OCI-M1 (cell line): ENCODE data around the gene WNT4.
A peak's percentile ranks its signal among the peaks of the same experiment; 100 is the strongest.

Source experiments
- DNase-seq: peaks from one replicate; lab custom pipeline; 2025; lab: John Stamatoyannopoulos, UW

The WNT4 gene

DNA sequence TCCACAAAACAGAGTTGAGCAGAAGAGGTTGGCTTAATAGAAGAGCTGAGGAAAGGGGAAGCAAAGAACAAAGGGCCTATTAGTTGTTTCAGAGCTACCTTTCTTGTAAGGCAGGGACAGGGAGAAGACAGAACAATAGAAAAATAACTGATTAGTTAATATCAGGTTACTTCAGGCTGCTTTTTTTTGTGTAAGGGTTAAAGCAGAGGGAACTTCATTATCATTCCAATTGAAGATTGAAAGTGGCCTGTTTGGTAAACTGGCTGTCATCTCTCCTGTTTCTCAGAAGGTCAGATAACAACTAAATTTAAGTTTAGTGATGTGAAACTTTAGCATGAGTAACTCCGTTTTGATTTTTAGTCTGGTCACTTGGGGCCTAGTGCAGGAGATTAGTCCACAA lies 68.1 kb downstream of the WNT4 start:
- DNase-seq = peak; percentile 28

- DNase-seq = peak; percentile 39
These were observed 71.4 kb downstream of the WNT4 start for GRCh38 chr1:22071511-22071910.
